Upper lobe of left lung (tissue), 6 donors: ENCODE measurements around the gene LMTK2. TPM values are rescaled to one million over a fixed set of nuclear protein-coding genes. Genes with fewer than 3 reads are reported as not detected.

ENCODE experiments used
- ATAC-seq, 2 donors: fragments of 200-7000 bp; cut with Tn5 transposase; one replicate each; pipeline ENCODE4 v1.9.1; 2022; ENCODE audit warnings: mild to moderate bottlenecking in 2 of 2, moderate library complexity in 2 of 2; ENCODE audit not compliant: low FRiP score in 2 of 2
- DNase-seq, 2 donors: peaks; one replicate each; pipeline ENCODE4 v3.0.0-alpha.2; 2019 to 2020
- H3K27ac ChIP-seq, 4 donors: fragments of 200-600 bp; sonication (generic); one replicate each; pipeline ENCODE4 v1.5.1; 2016 to 2019
- H3K27me3 ChIP-seq, 4 donors: fragments of 200-600 bp; sonication (generic); one replicate each; pipeline ENCODE4 v1.5.1; 2017 to 2019
- H3K36me3 ChIP-seq, 4 donors: fragments of 200-600 bp; sonication (generic); one replicate each; pipeline ENCODE4 v1.5.1; 2016 to 2019
- H3K4me1 ChIP-seq, 4 donors: fragments of 200-600 bp; sonication (generic); one replicate each; pipeline ENCODE4 v1.5.1; 2018 to 2019
- H3K4me3 ChIP-seq, 4 donors: fragments of 200-600 bp; sonication (generic); one replicate each; pipeline ENCODE4 v1.5.1; 2017 to 2019; ENCODE audit warnings: mild to moderate bottlenecking in 2 of 4, moderate library complexity in 1 of 4
- H3K9me3 ChIP-seq, 4 donors: fragments of 200-600 bp; sonication (generic); one replicate each; pipeline ENCODE4 v1.5.1; 2018 to 2019
- CTCF ChIP-seq, 6 experiments: fragments of 450-650 bp in 4 of 6; fragments of 200-600 bp in 2 of 6; sonication (generic) in 2 of 6; IDR thresholded peaks; one replicate each; pipeline ENCODE4 v1.5.1; 2016 to 2019; ENCODE audit warnings: antibody characterized with exemption in 6 of 6
- EP300 ChIP-seq, 4 donors: sonication (generic); formaldehyde crosslinking; IDR thresholded peaks; one replicate each; pipeline ENCODE4 v1.5.1; 2017; ENCODE audit warnings: antibody characterized with exemption in 4 of 4, control low read depth in 2 of 4
- POLR2A ChIP-seq, 4 donors: fragments of 450-650 bp; IDR thresholded peaks; one replicate each; pipeline ENCODE4 v1.5.1; 2016 to 2017; ENCODE audit warnings: antibody characterized with exemption in 4 of 4, mild to moderate bottlenecking in 2 of 4
- POLR2AphosphoS5 ChIP-seq, 2 donors: sonication (generic); formaldehyde crosslinking; IDR thresholded peaks; one replicate each; pipeline ENCODE4 v1.5.1; 2017; ENCODE audit warnings: antibody characterized with exemption in 2 of 2
- WGBS, 2 donors: methylation state at CpG; one replicate each; pipeline ENCODE4 v1.1.5; 2017 to 2018; 5-methylcytosine and 5-hydroxymethylcytosine counted together
- total RNA-seq, 6 donors: library from RNA; depleted of rRNA in 4 of 6; stranded (reverse); fragments of >200 nt in 4 of 6; gene quantifications; one replicate each; pipeline versions ENCODE4 v1.1.0 to v1.2.1, GENCODE V29; 2016 to 2021
- donor health status: DM: no; HTN: no; CAD: no; lungs with moderate emphysema.
- donor health status: DM: no; HTN: yes; CAD: no; lungs with severe emphysema.

Gene LMTK2
- total RNA-seq, 6 donors from 2014 or later = 27.6 to 65.8 (median 37.5) TPM

- 55 to 57% methylated on average over 6 of the region's 6 CpGs for WGBS, 2 donors
- H3K4me1 ChIP-seq = peaks cover 48 to 80% (median 69%) of the 10 kb centered on the region in 4 donors
- no peak for TF ChIP-seq CTCF (IDR thresholded peaks at IDR 0.05)
- TF ChIP-seq EP300 (IDR thresholded peaks at IDR 0.05) = peak in 1 of 4 donors; percentile 47
- peak in 1 of 2 donors; percentile 33 for TF ChIP-seq POLR2AphosphoS5 (IDR thresholded peaks at IDR 0.05)
- TF ChIP-seq POLR2A (IDR thresholded peaks at IDR 0.05) = no peak
- no peaks in the 10 kb centered on the region for H3K27me3 ChIP-seq
- no peak overlapping the region for H3K4me3 ChIP-seq
- H3K9me3 ChIP-seq = no peaks in the 10 kb centered on the region
- peaks cover 2 to 19% (median 5%) of the 10 kb centered on the region in 4 donors for H3K36me3 ChIP-seq
- no peak for ATAC-seq
- DNase-seq = no peak
- H3K27ac ChIP-seq = peak overlapping the region; percentile 79 to 91 (median 89)
Measured at GRCh38 chr7:98249106-98249505, 142.4 kb downstream of the LMTK2 start.

GRCh38 chr7:98250789-98251188 is 144.1 kb downstream of the LMTK2 start:
- 27 to 29% methylated on average over 3 of the region's 3 CpGs for WGBS, 2 donors
- peaks cover 40 to 70% (median 62%) of the 10 kb centered on the region in 4 donors for H3K4me1 ChIP-seq
- H3K27ac ChIP-seq = peak overlapping the region; percentile 79 to 91 (median 89)
- no peaks in the 10 kb centered on the region for H3K9me3 ChIP-seq
- ATAC-seq = no peak
- H3K4me3 ChIP-seq = peak overlapping the region in 3 of 4 donors; percentile 69 to 82 (median 71)
- H3K36me3 ChIP-seq = peaks cover 0 to 12% (median 3%) of the 10 kb centered on the region in 4 donors
- DNase-seq = no peak
- H3K27me3 ChIP-seq = no peaks in the 10 kb centered on the region
- no peak for TF ChIP-seq POLR2A (IDR thresholded peaks at IDR 0.05)
- no peak for TF ChIP-seq CTCF (IDR thresholded peaks at IDR 0.05)
- TF ChIP-seq EP300 (IDR thresholded peaks at IDR 0.05) = no peak

GRCh38 chr7:98251231-98251600 is 144.6 kb downstream of the LMTK2 start:
- TF ChIP-seq POLR2A (IDR thresholded peaks at IDR 0.05) = no peak
- TF ChIP-seq EP300 (IDR thresholded peaks at IDR 0.05) = no peak
- TF ChIP-seq CTCF (IDR thresholded peaks at IDR 0.05) = no peak
- TF ChIP-seq POLR2AphosphoS5 (IDR thresholded peaks at IDR 0.05) = no peak
- Histone ChIP-seq H3K27ac (peak overlapping the region; percentile 79 to 91 (median 89)), H3K4me3 (peak overlapping the region; percentile 69 to 91 (median 76)), H3K27me3 (no peaks in the 10 kb centered on the region), H3K9me3 (no peaks in the 10 kb centered on the region), H3K4me1 (peaks cover 40 to 66% (median 60%) of the 10 kb centered on the region in 4 donors), H3K36me3 (peaks cover 0 to 12% (median 3%) of the 10 kb centered on the region in 4 donors)
- 17 to 18% methylated on average over 9 of the region's 9 CpGs for WGBS, 2 donors
- peak; percentile 3 to 47 for ATAC-seq
- no peak for DNase-seq

- 0 to 2% methylated on average over 25 to 30 of the region's 69 CpGs for WGBS, 2 donors
- DNase-seq (peak; percentile 97 to 99), ATAC-seq (peak; percentile 98 to 99)
- peak within 1 kb of the TSS; percentile 79 to 91 (median 89) for H3K27ac ChIP-seq
- TF ChIP-seq EP300 (IDR thresholded peaks at IDR 0.05) = no peak
- TF ChIP-seq POLR2A (IDR thresholded peaks at IDR 0.05) = peak in 2 of 4 donors; percentile 2 to 76
- peak in 1 of 6 experiments; percentile 3 for TF ChIP-seq CTCF (IDR thresholded peaks at IDR 0.05)
- peak; percentile 84 to 85 for TF ChIP-seq POLR2AphosphoS5 (IDR thresholded peaks at IDR 0.05)
- peak within 1 kb of the TSS; percentile 69 to 92 (median 76) for H3K4me3 ChIP-seq
- peaks cover 0 to 17% (median 4%) of the 10 kb centered on the region in 4 donors for H3K36me3 ChIP-seq
- no peaks in the 10 kb centered on the region for H3K27me3 ChIP-seq
- H3K4me1 ChIP-seq = peaks cover 40 to 60% (median 57%) of the 10 kb centered on the region in 4 donors
- no peaks in the 10 kb centered on the region for H3K9me3 ChIP-seq
Measured at GRCh38 chr7:98251601-98252424, 145.2 kb downstream of the LMTK2 start, which contains the start of gene TECPR1. Gene TECPR1, minus strand, starts transcription at chr7:98252232. Its CDS starts 6,086 bp downstream, at chr7:98246146.
